HL-60 (cell line): ENCODE results near the gene GPR42.
"Not testable (repeated sequence)": the region's sequence is repeated elsewhere in the genome, so short reads cannot be mapped to it uniquely, and the experiment has no call there.

Source experiments
- DNase-seq, 2 experiments: peaks; one replicate each; pipeline ENCODE4 v3.0.0-alpha.2; 2010 to 2020; ENCODE audit warnings: low read depth in 1 of 2, low spot score in 1 of 2
- H3K27ac ChIP-seq: fragments of 250-450 bp; sonication (Bioruptor Pico); replicated peaks from 2 replicates; pipeline ENCODE4 v1.5.1; 2020; ENCODE audit warnings: mild to moderate bottlenecking, moderate library complexity
- H3K27me3 ChIP-seq: fragments of 250-450 bp; sonication (Bioruptor Pico); 2 replicates; pipeline ENCODE4 v1.5.1; 2021; ENCODE audit warnings: mild to moderate bottlenecking, moderate library complexity; ENCODE audit not compliant: insufficient read depth, poor library complexity, severe bottlenecking
- H3K4me3 ChIP-seq: replicated peaks from 2 replicates; pipeline ENCODE4 v1.5.1; 2011; ENCODE audit warnings: mild to moderate bottlenecking, control low read depth, low read length; ENCODE audit not compliant: insufficient read depth
- CTCF ChIP-seq: IDR thresholded peaks from one replicate; pipeline ENCODE4 v1.5.1; 2011; ENCODE audit warnings: low read length, control low read depth, inconsistent platforms; ENCODE audit not compliant: insufficient read depth
- GABPA ChIP-seq: IDR thresholded peaks from 2 replicates; pipeline ENCODE4 v1.6.1; 2012; ENCODE audit warnings: low read depth
- POLR2AphosphoS5 ChIP-seq: IDR thresholded peaks from 2 replicates; pipeline ENCODE4 v1.6.1; 2012; ENCODE audit warnings: low read depth
- REST ChIP-seq: IDR thresholded peaks from 2 replicates; pipeline ENCODE4 v1.6.1; 2012; ENCODE audit warnings: low read depth; ENCODE audit not compliant: insufficient replicate concordance
- SPI1 ChIP-seq: IDR thresholded peaks from 2 replicates; pipeline ENCODE4 v1.6.1; 2012; ENCODE audit warnings: low read depth, mild to moderate bottlenecking, borderline replicate concordance

Gene GPR42

GRCh38 chr19:35399948-35400772 lies 29.3 kb downstream of the GPR42 start:
- Histone ChIP-seq H3K27me3 (no peaks in the 10 kb centered on the region), H3K27ac (no peak overlapping the region), H3K4me3 (no peak overlapping the region)
- TF ChIP-seq POLR2AphosphoS5 (no peak), GABPA (no peak), CTCF (no peak), REST (no peak), SPI1 (no peak)
- no peak for DNase-seq

GRCh38 chr19:35400773-35401100 lies 29.9 kb downstream of the GPR42 start:
- TF ChIP-seq SPI1, result no peak
- TF ChIP-seq GABPA, result no peak
- no peak for TF ChIP-seq CTCF
- TF ChIP-seq POLR2AphosphoS5, result no peak
- TF ChIP-seq REST, result no peak
- Histone ChIP-seq H3K27ac (no peak overlapping the region), H3K27me3 (no peaks in the 10 kb centered on the region), H3K4me3 (no peak overlapping the region)
- no peak for DNase-seq

- not testable (repeated sequence) for DNase-seq, H3K27ac ChIP-seq, H3K27me3 ChIP-seq, H3K4me3 ChIP-seq
These were observed 30.5 kb downstream of the GPR42 start for GRCh38 chr19:35401416-35401815.

GRCh38 chr19:35403116-35403760 lies 32.4 kb downstream of the GPR42 start:
- TF ChIP-seq SPI1 (no peak), GABPA (no peak)
- DNase-seq, result no peak
- H3K27me3 ChIP-seq, result no peaks in the 10 kb centered on the region
- no peak overlapping the region for H3K4me3 ChIP-seq
- no peak overlapping the region for H3K27ac ChIP-seq
